Adrenal gland (tissue), 12 donors: Measurements from ENCODE around the gene PHC2. TPM values are rescaled to one million over a fixed set of nuclear protein-coding genes. Genes with fewer than 3 reads are reported as not detected.

Experiments used
- DNase-seq, 7 donors: peaks; one replicate each; pipeline ENCODE4 v3.0.0-alpha.2; 2019 to 2020
- H3K27ac ChIP-seq, 5 donors: fragments of 200-600 bp; sonication (generic) in 4 of 5; 1 replicate in 3 of 5; 2 replicates in 2 of 5; pipeline versions ENCODE4 v1.5.1 to v1.8.0; 2016 to 2020; ENCODE audit warnings: mild to moderate bottlenecking in 1 of 5
- H3K27me3 ChIP-seq: fragments of 200-600 bp; 2 replicates; pipeline ENCODE4 v1.8.0; 2021
- H3K36me3 ChIP-seq, 2 donors: fragments of 200-600 bp; replicated peaks in 1 of 2; 1 replicate in 1 of 2; 2 replicates in 1 of 2; pipeline versions ENCODE4 v1.5.1 to v1.8.0; 2018 to 2022
- H3K4me1 ChIP-seq, 2 donors: fragments of 200-600 bp; replicated peaks in 1 of 2; 1 replicate in 1 of 2; 2 replicates in 1 of 2; pipeline versions ENCODE4 v1.5.1 to v1.8.0; 2018 to 2021
- H3K4me3 ChIP-seq, 4 donors: fragments of 200-600 bp; sonication (generic) in 3 of 4; one replicate each; pipeline ENCODE4 v1.5.1; 2016 to 2018
- H3K9me3 ChIP-seq, 3 donors: fragments of 200-600 bp; sonication (generic) in 1 of 3; replicated peaks in 1 of 3; 1 replicate in 2 of 3; 2 replicates in 1 of 3; pipeline versions ENCODE4 v1.5.1 to v1.8.0; 2016 to 2021
- POLR2A ChIP-seq, 2 donors: fragments of 450-650 bp; IDR thresholded peaks; one replicate each; pipeline ENCODE4 v1.6.1; 2017; ENCODE audit warnings: antibody characterized with exemption in 2 of 2, mild to moderate bottlenecking in 2 of 2, moderate library complexity in 1 of 2
- WGBS, 4 donors: extraction: QIAGEN DNeasy Blood & Tissue Kit in 2 of 4; methylation state at CpG; one replicate each; pipeline versions ENCODE4 v1.1.5 to v1.1.7; 2013 to 2017; 5-methylcytosine and 5-hydroxymethylcytosine counted together
- intact Hi-C, 2 donors: fragments of 100-400 bp; cut with DNase I; formaldehyde crosslinking; loops; one replicate each; pipeline versions ENCODE4 v1.14.1 to v1.15.0; 2022 to 2023
- polyA plus RNA-seq, 3 donors: library from polyadenylated mRNA; stranded (reverse); fragments of 200-250 nt in 2 of 3; fragments of 350-450 nt in 1 of 3; fragmentation: Illumina TruSeq in 1 of 3; extraction: RNeasy Lipid Tissue Mini Kit (QIAGEN cat#74804) in 1 of 3; gene quantifications; one replicate each; pipeline ENCODE4 v1.2.3, GENCODE V29; 2013 to 2014
- total RNA-seq, 9 donors: library from RNA; depleted of rRNA in 4 of 9; stranded (reverse); fragments of >200 nt in 4 of 9; fragments of 120-200 nt in 1 of 9; fragmentation: NEBNext Ultra II Directional in 1 of 9; extraction: Animal tissue kit (Norgen Biotek cat#: 25700) in 1 of 9; gene quantifications; one replicate each; pipeline versions ENCODE4 v1.1.0 to v1.2.4, GENCODE V29; 2013 to 2023
- TF ChIP-seq, protein P1 (sequence below), 6 experiments: fragments of 450-650 bp in 4 of 6; fragments of 200-600 bp in 2 of 6; sonication (generic) in 1 of 6; IDR thresholded peaks; 1 replicate in 5 of 6; 2 replicates in 1 of 6; pipeline versions ENCODE4 v1.5.1 to v1.8.0; 2016 to 2021; ENCODE audit warnings: antibody characterized with exemption in 6 of 6, mild to moderate bottlenecking in 2 of 6, moderate library complexity in 1 of 6
- donor health status: healthy with polysubstance abuse.
- donor health status: Bipolar disorder and iron deficiency.
- donor health status: DM: yes; HTN: yes; CAD: no.
- donor health status: DM: no; HTN: no; CAD: no.
- donor health status: DM: no; HTN: no; CAD: no.
- donor health status: DM: yes; HTN: yes; CAD: no.

PHC2 gene
- total and polyA plus RNA-seq, 12 donors, result 24.9 to 164 (median 112) TPM

DNA sequence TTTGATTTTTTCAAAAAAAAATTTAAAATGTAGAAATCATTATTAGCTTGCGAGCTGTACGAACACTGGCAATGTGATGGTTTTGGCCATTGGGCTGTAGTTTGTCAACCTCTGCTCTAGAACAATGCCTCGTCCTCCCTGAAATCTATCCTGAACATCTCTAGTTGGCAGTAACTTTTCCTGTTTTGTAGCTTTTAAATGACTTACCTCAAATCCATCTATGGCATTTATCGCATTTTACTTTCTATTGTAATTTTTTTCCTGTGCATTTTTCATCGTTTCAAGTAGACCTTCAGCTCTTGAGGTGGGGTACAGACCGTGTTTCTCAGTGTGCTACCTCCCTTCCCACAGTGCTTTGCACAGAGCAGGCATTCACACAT, 79.6 kb downstream of the PHC2 start:
- H3K9me3 ChIP-seq, result no peaks in the 10 kb centered on the region
- H3K4me3 ChIP-seq, result no peak overlapping the region
- 94 to 96% (median 96%) methylated on average over 6 of the region's 6 CpGs for WGBS, 4 donors
- H3K36me3 ChIP-seq, result peaks cover 0 to 27% of the 10 kb centered on the region in 2 donors
- no peaks in the 10 kb centered on the region for H3K27me3 ChIP-seq
- H3K27ac ChIP-seq, result no peak overlapping the region
- intact Hi-C loops, result no loop called here
- peaks cover 24 to 31% of the 10 kb centered on the region in 2 donors for H3K4me1 ChIP-seq
- no peak for DNase-seq
- no peak for TF ChIP-seq POLR2A (IDR thresholded peaks at IDR 0.05)
- TF ChIP-seq, protein P1, sequence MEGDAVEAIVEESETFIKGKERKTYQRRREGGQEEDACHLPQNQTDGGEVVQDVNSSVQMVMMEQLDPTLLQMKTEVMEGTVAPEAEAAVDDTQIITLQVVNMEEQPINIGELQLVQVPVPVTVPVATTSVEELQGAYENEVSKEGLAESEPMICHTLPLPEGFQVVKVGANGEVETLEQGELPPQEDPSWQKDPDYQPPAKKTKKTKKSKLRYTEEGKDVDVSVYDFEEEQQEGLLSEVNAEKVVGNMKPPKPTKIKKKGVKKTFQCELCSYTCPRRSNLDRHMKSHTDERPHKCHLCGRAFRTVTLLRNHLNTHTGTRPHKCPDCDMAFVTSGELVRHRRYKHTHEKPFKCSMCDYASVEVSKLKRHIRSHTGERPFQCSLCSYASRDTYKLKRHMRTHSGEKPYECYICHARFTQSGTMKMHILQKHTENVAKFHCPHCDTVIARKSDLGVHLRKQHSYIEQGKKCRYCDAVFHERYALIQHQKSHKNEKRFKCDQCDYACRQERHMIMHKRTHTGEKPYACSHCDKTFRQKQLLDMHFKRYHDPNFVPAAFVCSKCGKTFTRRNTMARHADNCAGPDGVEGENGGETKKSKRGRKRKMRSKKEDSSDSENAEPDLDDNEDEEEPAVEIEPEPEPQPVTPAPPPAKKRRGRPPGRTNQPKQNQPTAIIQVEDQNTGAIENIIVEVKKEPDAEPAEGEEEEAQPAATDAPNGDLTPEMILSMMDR (IDR thresholded peaks at IDR 0.05), result no peak

DNA sequence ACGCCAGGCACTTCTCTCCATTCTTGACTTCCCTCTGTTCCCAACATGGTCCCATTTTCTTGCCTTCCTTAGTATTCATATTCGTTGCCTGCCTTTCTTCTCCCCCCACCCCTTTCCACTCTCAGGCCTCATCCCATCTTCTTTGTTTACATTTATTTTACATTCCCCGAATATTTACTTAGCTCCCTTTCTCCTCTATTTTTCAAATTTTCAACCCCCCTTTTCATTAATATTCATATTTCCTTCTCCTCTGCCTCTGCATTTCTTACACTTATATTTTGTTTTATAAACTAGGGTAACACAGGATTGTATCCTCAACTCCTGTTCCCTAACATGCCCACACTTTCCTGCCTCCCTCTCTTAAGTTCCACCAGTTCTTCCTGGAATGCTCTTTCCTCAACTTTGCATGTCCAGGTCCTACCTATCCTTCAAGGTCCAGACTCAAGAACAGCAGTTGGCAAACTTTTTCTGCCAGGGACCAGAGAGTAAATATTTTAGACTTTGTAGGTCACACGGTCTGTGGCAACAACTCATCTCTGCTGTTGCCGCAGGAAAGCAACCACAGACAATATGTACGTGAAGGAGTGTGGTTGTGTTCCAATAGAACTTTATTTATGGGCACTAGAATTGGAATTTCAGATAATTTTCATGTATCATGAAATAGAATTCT, 80.1 kb downstream of the PHC2 start:
- no peaks in the 10 kb centered on the region for H3K27me3 ChIP-seq
- H3K4me3 ChIP-seq, result peak overlapping the region in 2 of 4 donors; percentile 33 to 48
- H3K9me3 ChIP-seq, result no peaks in the 10 kb centered on the region
- DNase-seq, result peak in 1 of 7 donors; percentile 7
- peaks cover 0 to 26% of the 10 kb centered on the region in 2 donors for H3K36me3 ChIP-seq
- H3K4me1 ChIP-seq, result peaks cover 30 to 36% of the 10 kb centered on the region in 2 donors
- 36 to 54% (median 46%) methylated on average over 6 of the region's 6 CpGs for WGBS, 4 donors
- H3K27ac ChIP-seq, result peak overlapping the region in 4 of 5 donors; percentile 63 to 98 (median 78)
- intact Hi-C loops, result no loop called here
- TF ChIP-seq POLR2A (IDR thresholded peaks at IDR 0.05), result no peak
- TF ChIP-seq, protein P1 (IDR thresholded peaks at IDR 0.05), result no peak

GRCh38 chr1:33349778-33350610, 80.9 kb downstream of the PHC2 start:
- Histone ChIP-seq H3K27ac (peak overlapping the region in 4 of 5 donors; percentile 63 to 98 (median 96)), H3K4me1 (peaks cover 36 to 44% of the 10 kb centered on the region in 2 donors), H3K4me3 (peak overlapping the region in 2 of 4 donors; percentile 33 to 81), H3K36me3 (peaks cover 0 to 20% of the 10 kb centered on the region in 2 donors), H3K9me3 (no peaks in the 10 kb centered on the region), H3K27me3 (no peaks in the 10 kb centered on the region)
- 0 to 2% (median 1%) methylated on average over 15 to 104 of the region's 104 CpGs for WGBS, 4 donors
- intact Hi-C loops, result no loop called here
- peak; percentile 85 to 93 (median 87) for DNase-seq
- peak in 1 of 2 donors; percentile 18 for TF ChIP-seq POLR2A (IDR thresholded peaks at IDR 0.05)
- TF ChIP-seq, protein P1 (IDR thresholded peaks at IDR 0.05), result peak in 1 of 6 experiments; percentile 2

DNA sequence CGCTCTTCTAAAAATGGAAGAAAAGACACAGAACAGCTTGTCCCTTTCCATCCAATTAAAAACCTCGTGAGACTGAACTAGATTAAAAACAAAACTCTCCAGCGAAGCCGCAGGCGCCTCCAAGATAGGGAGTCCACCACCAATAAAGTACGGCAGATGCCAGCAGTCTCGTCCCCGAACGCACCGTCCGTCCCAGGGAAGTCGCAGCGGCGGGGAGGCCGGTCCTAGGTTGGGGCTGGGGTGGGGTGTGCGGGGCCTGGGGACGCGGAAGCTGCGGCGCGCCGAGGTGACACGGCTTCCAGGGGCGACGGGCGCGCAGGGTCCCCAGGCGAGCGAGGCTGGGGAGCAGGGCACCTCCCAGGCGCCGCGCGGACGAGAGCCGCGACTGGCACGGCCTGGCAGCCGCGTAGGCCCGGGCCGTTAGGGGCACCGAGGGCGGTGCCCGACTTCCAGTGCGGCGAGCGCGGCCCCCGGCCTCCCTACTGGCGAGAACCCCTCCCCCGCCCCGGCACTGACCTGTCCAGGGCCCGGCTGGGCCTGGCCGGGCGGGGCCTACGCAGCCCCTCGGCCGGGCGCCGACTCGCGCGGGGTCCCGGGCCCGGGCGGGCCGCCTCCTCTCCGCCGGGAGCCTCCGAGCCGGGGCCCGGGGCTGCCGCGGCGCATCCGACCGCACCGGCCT, 81.7 kb downstream of the PHC2 start:
- peak overlapping the region; percentile 38 to 88 (median 78) for H3K4me3 ChIP-seq
- H3K4me1 ChIP-seq, result peaks cover 43 to 52% of the 10 kb centered on the region in 2 donors
- peak; percentile 49 to 68 (median 65) for DNase-seq
- H3K36me3 ChIP-seq, result peaks cover 0 to 12% of the 10 kb centered on the region in 2 donors
- intact Hi-C loops, result no loop called here
- TF ChIP-seq POLR2A (IDR thresholded peaks at IDR 0.05), result peak; percentile 45 to 67
- TF ChIP-seq, protein P1 (IDR thresholded peaks at IDR 0.05), result no peak
- no peaks in the 10 kb centered on the region for H3K27me3 ChIP-seq
- H3K27ac ChIP-seq, result peak overlapping the region; percentile 86 to 98 (median 96)
- 0 to 1% (median 0%) methylated on average over 6 to 78 of the region's 78 CpGs for WGBS, 4 donors
- H3K9me3 ChIP-seq, result no peaks in the 10 kb centered on the region
